GM12878 (cell line): ENCODE measurements around the gene PSMC3IP. TPM values are rescaled to one million over a fixed set of nuclear protein-coding genes. Genes with fewer than 3 reads are reported as not detected.

ENCODE experiments used
- ATAC-seq: fragments of 200-7000 bp; cut with Tn5 transposase; 3 replicates; pipeline ENCODE4 v1.9.1; 2020; ENCODE audit warnings: mild to moderate bottlenecking, moderate library complexity
- BruUV-seq: library from RNA; stranded (reverse); fragments of 400-500 nt; replicated peaks from 2 replicates; lab custom pipeline; 2021; lab: Mats Ljungman, UMichigan
- CTCF ChIA-PET: fragments of 300-600 bp; sonication (Branson Sonifier 250); formaldehyde crosslinking; extraction: SDS; loops from one replicate; lab custom pipeline; 2021; ENCODE audit warnings: inconsistent platforms; lab: Yijun Ruan, JAX
- POLR2A ChIA-PET: fragments of 350-600 bp; formaldehyde crosslinking; extraction: SDS; loops from one replicate; lab custom pipeline; 2021; ENCODE audit warnings: inconsistent platforms; lab: Charles Lee
- RAD21 ChIA-PET: fragments of 300-600 bp; sonication (Branson Sonifier 250); formaldehyde crosslinking; loops from one replicate; lab custom pipeline; 2023; ENCODE audit warnings: antibody characterized with exemption; ENCODE audit not compliant: unreplicated experiment; lab: Charles Lee
- SMC1A ChIA-PET: fragments of 300-600 bp; sonication (Branson Sonifier 250); formaldehyde crosslinking; loops from one replicate; lab custom pipeline; 2023; ENCODE audit not compliant: unreplicated experiment, uncharacterized antibody; lab: Charles Lee
- DNase-seq: peaks from one replicate; pipeline ENCODE4 v3.0.0-alpha.2; 2011; ENCODE audit warnings: low read depth, low spot score
- FAIRE-seq: peaks from 3 replicates; lab custom pipeline; 2011; peaks lifted over from hg19 to GRCh38; lab: Jason Lieb, UNC
- H2AFZ ChIP-seq: 2 replicates; pipeline ENCODE4 v1.6.0; 2011; ENCODE audit warnings: low read depth, low read length, control low read depth; ENCODE audit not compliant: control insufficient read depth
- H3K27ac ChIP-seq: 2 replicates; pipeline ENCODE4 v1.5.1; 2011; ENCODE audit warnings: control low read depth; ENCODE audit not compliant: control insufficient read depth, insufficient read depth
- H3K27me3 ChIP-seq, 2 experiments: replicated peaks in 1 of 2; 2 replicates each; pipeline versions ENCODE4 v1.6.0 to v1.6.1; 2011; ENCODE audit warnings: low read length in 1 of 2; ENCODE audit not compliant: control insufficient read depth in 2 of 2, insufficient read depth in 2 of 2
- H3K36me3 ChIP-seq, 2 experiments: 2 replicates each; pipeline ENCODE4 v1.5.1; 2011; ENCODE audit warnings: low read length in 1 of 2; ENCODE audit not compliant: control insufficient read depth in 2 of 2, insufficient read depth in 2 of 2
- H3K4me1 ChIP-seq: 2 replicates; pipeline ENCODE4 v1.6.1; 2011; ENCODE audit warnings: mild to moderate bottlenecking, low read length, moderate library complexity, mixed read lengths; ENCODE audit not compliant: control insufficient read depth, insufficient read depth
- H3K4me2 ChIP-seq: 2 replicates; pipeline ENCODE4 v1.6.0; 2011; ENCODE audit warnings: control low read depth; ENCODE audit not compliant: control insufficient read depth, insufficient read depth
- H3K4me3 ChIP-seq: fragments of 200-600 bp; sonication (generic); 2 replicates; pipeline ENCODE4 v1.5.1; 2016
- H3K79me2 ChIP-seq: 2 replicates; pipeline ENCODE4 v1.6.0; 2011; ENCODE audit warnings: low read length; ENCODE audit not compliant: control insufficient read depth, insufficient read depth
- H3K9ac ChIP-seq: 2 replicates; pipeline ENCODE4 v1.8.0; 2011; ENCODE audit warnings: low read length, control low read depth, mixed read lengths; ENCODE audit not compliant: control insufficient read depth, insufficient read depth
- H3K9me3 ChIP-seq: replicated peaks from 3 replicates; pipeline ENCODE4 v1.5.1; 2011; ENCODE audit warnings: mild to moderate bottlenecking, low read length; ENCODE audit not compliant: control insufficient read depth, insufficient read depth
- H4K20me1 ChIP-seq: 2 replicates; pipeline ENCODE4 v1.6.0; 2011; ENCODE audit not compliant: control insufficient read depth, insufficient read depth
- CBX3 ChIP-seq: fragments of 200-600 bp; sonication (generic); IDR thresholded peaks from 2 replicates; pipeline ENCODE4 v1.6.1; 2016; ENCODE audit warnings: low read depth, borderline replicate concordance
- CREB1 ChIP-seq: IDR thresholded peaks from 2 replicates; pipeline ENCODE4 v1.6.1; 2012; ENCODE audit warnings: low read depth, mild to moderate bottlenecking, inconsistent platforms
- DPF2 ChIP-seq: fragments of 450-650 bp; IDR thresholded peaks from 2 replicates; pipeline ENCODE4 v1.6.1; 2017; ENCODE audit warnings: mild to moderate bottlenecking
- FOXM1 ChIP-seq: IDR thresholded peaks from 2 replicates; pipeline ENCODE4 v1.6.1; 2012; ENCODE audit warnings: low read depth, mild to moderate bottlenecking, inconsistent platforms, low read length, moderate library complexity
- MLLT1 ChIP-seq: fragments of 450-650 bp; IDR thresholded peaks from 2 replicates; pipeline ENCODE4 v1.6.1; 2016; ENCODE audit warnings: mild to moderate bottlenecking
- POLR2A ChIP-seq: IDR thresholded peaks from 2 replicates; pipeline ENCODE4 v1.6.1; 2011; ENCODE audit warnings: low read depth, mild to moderate bottlenecking, low read length
- RELA ChIP-seq: fragments of 450-650 bp; IDR thresholded peaks from 2 replicates; pipeline ENCODE4 v1.8.0; 2014; ENCODE audit warnings: borderline replicate concordance; ENCODE audit not compliant: partially characterized antibody
- TCF12 ChIP-seq: IDR thresholded peaks from 2 replicates; pipeline ENCODE4 v1.6.1; 2011; ENCODE audit warnings: low read depth, mild to moderate bottlenecking, low read length
- ZBED1 ChIP-seq: IDR thresholded peaks from 2 replicates; pipeline ENCODE4 v1.6.1; 2016; ENCODE audit warnings: borderline replicate concordance
- ZBTB33 ChIP-seq: fragments of 450-650 bp; IDR thresholded peaks from 2 replicates; pipeline ENCODE4 v1.6.1; 2017; ENCODE audit warnings: mild to moderate bottlenecking
- WGBS: methylation state at CpG from one replicate; pipeline ENCODE4 v1.1.6; 2016; ENCODE audit warnings: low lambda C conversion rate; ENCODE audit not compliant: insufficient replicate concordance, insufficient coverage; ENCODE audit errors: missing lambda C conversion rate; 5-methylcytosine and 5-hydroxymethylcytosine counted together
- in situ Hi-C: fragments of 300-500 bp; cut with MboI; formaldehyde crosslinking; loops from 9 replicates; pipeline ENCODE4 v1.14.3; 2018; ENCODE audit warnings: mixed read lengths
- intact Hi-C: fragments of 100-400 bp; cut with micrococcal nuclease; formaldehyde crosslinking; loops from one replicate; pipeline ENCODE4 v1.14.2; 2022; ENCODE audit not compliant: unreplicated experiment
- polyA plus RNA-seq, 11 experiments: library from polyadenylated mRNA; depleted of rRNA in 4 of 11; unstranded in 6 of 11; stranded (reverse) in 5 of 11; fragments of >200 nt; fragmentation: Nextera tagmentation in 4 of 11; fragmentation: Illumina TruSeq in 1 of 11; extraction: Ambion mirVana in 4 of 11; extraction: Trizol in 1 of 11; gene quantifications; 1 replicate in 1 of 11; 2 replicates in 10 of 11; pipeline versions ENCODE4 v1.2.1 to v1.2.3, GENCODE V29; 2011 to 2016; ENCODE audit warnings: inconsistent platforms in 2 of 11, missing spikeins in 2 of 11, low read depth in 1 of 11
- total RNA-seq, 4 experiments: library from RNA; depleted of rRNA in 3 of 4; stranded (reverse); fragments of >200 nt in 3 of 4; fragmentation: Illumina TruSeq in 1 of 4; extraction: Trizol in 1 of 4; gene quantifications; 2 replicates each; pipeline versions ENCODE4 v1.2.1 to v1.2.3, GENCODE V29; 2013 to 2021

PSMC3IP gene
- total and polyA plus RNA-seq, 10 of the 15 experiments (the other 5 are each of a cell fraction or from before 2014, with no cell fraction given) = 6.8 to 34.5 (median 17.7) TPM

- Histone ChIP-seq H3K4me2 (no peak overlapping the region), H3K9ac (no peak overlapping the region), H4K20me1 (no peaks in the 10 kb centered on the region), H3K9me3 (no peaks in the 10 kb centered on the region), H2AFZ (no peak overlapping the region), H3K4me3 (no peak overlapping the region), H3K79me2 (peaks cover 50% of the 10 kb centered on the region), H3K27me3 (no peaks in the 10 kb centered on the region), H3K27ac (no peak overlapping the region), H3K36me3 (peaks cover 23 to 29% of the 10 kb centered on the region in 2 experiments; a peak in 3 of 4 replicates), H3K4me1 (peaks cover 24% of the 10 kb centered on the region)
- no peak for FAIRE-seq
- ChIA-PET POLR2A (interaction anchor here (0.7 to 2.6 kb wide), 3 partner anchors 10 to 110 kb away, joined by 3 to 14 read pairs (median 4); partner anchors contain the start of genes PLEKHH3 and PSMC3IP), RAD21 (no interaction called here), CTCF (interaction anchor here (1.4 to 2.4 kb wide), 5 partner anchors 11 to 115 kb away, joined by 4 to 23 read pairs (median 6); partner anchors contain the start of gene PSMC3IP), SMC1A (interaction anchor here (1.2 kb wide), 1 partner anchor 44 kb away, joined by 3 read pairs; the partner anchor contains the start of genes RETREG3 and TUBG1)
- DNase-seq = no peak
- no peak for ATAC-seq
- TF ChIP-seq POLR2A (0 out of 2 replicates have a peak, but pooled peaks have one; percentile 5), RELA (no peak), CBX3 (no peak), ZBED1 (no peak)
- no TSS peak for BruUV-seq
- in situ Hi-C loops (no loop called here), intact Hi-C loops (no loop called here)
- 92% methylated on average over 16 of the region's 16 CpGs for WGBS
Measured at GRCh38 chr17:42565523-42566214, 11.9 kb downstream of the PSMC3IP start.

GRCh38 chr17:42564815-42565522 lies 12.6 kb downstream of the PSMC3IP start:
- H3K4me3 ChIP-seq = no peak overlapping the region
- H3K4me1 ChIP-seq = peaks cover 24% of the 10 kb centered on the region
- BruUV-seq = no TSS peak
- TF ChIP-seq CREB1 = no peak
- TF ChIP-seq MLLT1 = no peak
- TF ChIP-seq CBX3 = no peak
- TF ChIP-seq ZBTB33 = no peak
- TF ChIP-seq TCF12 = no peak
- no peak for TF ChIP-seq DPF2
- TF ChIP-seq FOXM1 = no peak
- TF ChIP-seq, all 136 proteins: peak for 0
- intact Hi-C loops = no loop called here
- H3K9ac ChIP-seq = no peak overlapping the region
- H2AFZ ChIP-seq = no peak overlapping the region
- H3K9me3 ChIP-seq = no peaks in the 10 kb centered on the region
- ChIA-PET RAD21 (interaction anchor here (0.8 to 1.4 kb wide), 3 partner anchors 10 to 116 kb away, joined by 3 read pairs; partner anchors contain the start of gene CCR10), CTCF (no interaction called here), SMC1A (interaction anchor here (1.0 to 1.2 kb wide), 2 partner anchors 14 to 44 kb away, joined by 3 to 4 read pairs; partner anchors contain the start of genes RETREG3 and TUBG1), POLR2A (interaction anchor here (0.7 to 1.9 kb wide), 2 partner anchors 111 to 371 kb away, joined by 4 read pairs; partner anchors contain the start of gene PLEKHH3)
- no peaks in the 10 kb centered on the region for H4K20me1 ChIP-seq
- H3K27ac ChIP-seq = no peak overlapping the region
- peaks cover 50% of the 10 kb centered on the region for H3K79me2 ChIP-seq
- 87% methylated on average over 13 of the region's 15 CpGs for whole genome bisulfite sequencing
- no peak overlapping the region for H3K4me2 ChIP-seq
- ATAC-seq (no peak), FAIRE-seq (no peak), DNase-seq (no peak)
- H3K27me3 ChIP-seq = no peaks in the 10 kb centered on the region
- in situ Hi-C loops = no loop called here
- peaks cover 20 to 29% of the 10 kb centered on the region in 2 experiments; a peak in 3 of 4 replicates for H3K36me3 ChIP-seq
